Measurements from ENCODE around the gene GBX2. TPM values are rescaled to one million over a fixed set of nuclear protein-coding genes. Genes with fewer than 3 reads are reported as not detected.

The GBX2 gene
- total RNA-seq, 1 donor from 2014 or later, result not detected

GRCh38 chr2:236167297-236168109 lies 683 bp downstream of the GBX2 start:
- no peak for DNase-seq (ENCODE audit: low spot score)

GRCh38 chr2:236166796-236167296 lies 1.3 kb downstream of the GBX2 start:
- DNase-seq (ENCODE audit: low spot score), result no peak

GRCh38 chr2:236165842-236166795 lies 2.1 kb downstream of the GBX2 start:
- no peak for DNase-seq (ENCODE audit: low spot score)

GRCh38 chr2:236164925-236165841 lies 3.0 kb downstream of the GBX2 start:
- no peak for DNase-seq (ENCODE audit: low spot score)

GRCh38 chr2:236164201-236164924 lies 3.8 kb downstream of the GBX2 start:
- no peak for DNase-seq (ENCODE audit: low spot score)

- no peak for DNase-seq (ENCODE audit: low spot score)
These were observed 4.5 kb downstream of the GBX2 start for GRCh38 chr2:236163471-236164200.

- no peak for DNase-seq (ENCODE audit: low spot score)
These were observed 5.2 kb downstream of the GBX2 start for GRCh38 chr2:236162882-236163470.

- DNase-seq (ENCODE audit: low spot score), result no peak
These were observed 5.9 kb downstream of the GBX2 start for GRCh38 chr2:236162031-236162845.

GRCh38 chr2:236161531-236161930 lies 6.7 kb downstream of the GBX2 start:
- DNase-seq (ENCODE audit: low spot score), result no peak

- no peak for DNase-seq (ENCODE audit: low spot score)
These were observed 7.1 kb downstream of the GBX2 start for GRCh38 chr2:236161082-236161462.

GRCh38 chr2:236160366-236161081 lies 7.7 kb downstream of the GBX2 start:
- no peak for DNase-seq (ENCODE audit: low spot score)

- no peak for DNase-seq (ENCODE audit: low spot score)
These were observed 8.4 kb downstream of the GBX2 start for GRCh38 chr2:236159778-236160170.

- no peak for DNase-seq (ENCODE audit: low spot score)
These were observed 9.0 kb downstream of the GBX2 start for GRCh38 chr2:236158969-236159777.

- DNase-seq (ENCODE audit: low spot score), result no peak
These were observed 10.2 kb downstream of the GBX2 start for GRCh38 chr2:236157815-236158498.

- DNase-seq (ENCODE audit: low spot score), result no peak
These were observed 10.8 kb downstream of the GBX2 start for GRCh38 chr2:236157366-236157765.

- no peak for DNase-seq (ENCODE audit: low spot score)
These were observed 11.4 kb downstream of the GBX2 start for GRCh38 chr2:236156860-236157194.
